Stimulated activated CD4-positive, alpha-beta T cell treated with anti-CD3 and anti-CD28 coated beads, Interleukin-4, amount 100 ng/mL, for 48 hours (primary cell): ENCODE results near the gene MYO5A.

ENCODE experiments used
- DNase-seq, 2 donors: peaks; one replicate each; pipeline ENCODE4 v3.0.0-alpha.2; 2020; ENCODE audit warnings: low read depth in 2 of 2

Gene MYO5A

GRCh38 chr15:52362497-52362896 lies 166.2 kb downstream of the MYO5A start:
- DNase-seq: no peak

DNA sequence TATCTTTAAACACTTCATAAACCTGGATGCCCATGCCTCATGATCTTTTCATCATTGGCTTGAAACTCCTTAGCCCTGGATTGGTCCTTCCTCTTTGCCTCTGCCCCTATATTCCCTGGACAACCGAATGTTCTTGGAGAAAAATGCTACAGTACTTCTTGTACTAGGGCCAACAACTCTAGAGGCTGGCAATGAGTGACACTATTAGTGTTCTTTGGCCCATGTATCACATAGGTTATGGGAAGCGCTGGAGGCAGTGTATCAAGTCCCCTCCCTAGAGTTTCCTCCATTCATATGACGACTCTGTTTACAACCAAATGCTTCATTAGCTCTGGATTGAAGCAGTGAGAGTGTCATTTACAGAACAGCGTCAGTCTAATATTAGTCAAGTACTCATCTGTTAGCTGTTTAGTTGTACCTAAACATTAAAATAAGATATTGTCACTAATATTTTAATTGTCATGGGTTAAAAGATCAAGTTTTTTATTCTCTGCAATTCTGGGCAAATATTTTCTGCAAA lies 166.6 kb downstream of the MYO5A start:
- DNase-seq: no peak

GRCh38 chr15:52361494-52361893 lies 167.2 kb downstream of the MYO5A start:
- DNase-seq: no peak

- DNase-seq: no peak
Observed at GRCh38 chr15:52360229-52361203, 168.2 kb downstream of the MYO5A start.

DNA sequence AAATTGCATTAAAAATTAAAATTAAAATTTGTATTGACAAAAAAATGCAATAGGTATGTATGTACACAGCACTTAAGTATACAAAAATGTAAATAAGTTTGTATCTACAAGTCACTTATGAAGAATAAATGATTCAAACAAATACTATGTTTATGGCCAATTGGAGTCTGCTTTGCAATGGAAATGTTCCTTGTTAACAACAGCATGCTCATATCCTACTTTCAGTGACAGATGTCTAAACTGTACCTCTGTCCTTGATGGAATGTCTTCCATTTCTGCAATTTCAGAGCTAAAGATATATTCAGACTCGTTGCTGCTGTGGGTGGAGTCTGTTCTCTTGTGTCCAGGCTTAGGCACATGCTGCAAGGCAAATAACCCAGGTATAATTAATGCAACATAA lies 169.0 kb downstream of the MYO5A start:
- no peak for DNase-seq

GRCh38 chr15:52357949-52358348 lies 170.7 kb downstream of the MYO5A start:
- no peak for DNase-seq

DNA sequence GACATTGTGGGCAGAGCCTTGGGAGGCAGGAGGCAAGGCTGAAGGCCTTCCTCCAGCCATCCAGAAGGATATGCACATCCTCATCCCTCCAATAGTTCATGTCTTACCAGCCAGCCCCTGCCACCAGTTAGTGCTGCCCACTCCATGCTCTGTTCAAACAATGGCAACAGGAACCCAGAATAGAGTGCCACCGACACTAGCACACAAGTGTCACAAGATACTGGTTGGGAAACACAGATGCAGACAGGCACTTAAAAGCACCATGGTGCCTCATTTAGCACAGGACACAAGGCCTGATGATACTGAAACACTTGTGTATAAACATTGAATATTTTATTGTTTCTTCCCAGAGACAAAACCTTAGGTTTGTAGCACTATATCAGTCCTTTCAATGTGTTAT lies 176.6 kb downstream of the MYO5A start:
- DNase-seq: no peak

GRCh38 chr15:52351206-52351908 lies 177.3 kb downstream of the MYO5A start:
- DNase-seq: no peak

GRCh38 chr15:52350423-52350822 lies 178.3 kb downstream of the MYO5A start:
- DNase-seq: no peak

GRCh38 chr15:52349052-52349700 lies 179.5 kb downstream of the MYO5A start:
- DNase-seq: no peak

- DNase-seq: no peak
Observed at GRCh38 chr15:52348056-52348745, 180.5 kb downstream of the MYO5A start.

DNA sequence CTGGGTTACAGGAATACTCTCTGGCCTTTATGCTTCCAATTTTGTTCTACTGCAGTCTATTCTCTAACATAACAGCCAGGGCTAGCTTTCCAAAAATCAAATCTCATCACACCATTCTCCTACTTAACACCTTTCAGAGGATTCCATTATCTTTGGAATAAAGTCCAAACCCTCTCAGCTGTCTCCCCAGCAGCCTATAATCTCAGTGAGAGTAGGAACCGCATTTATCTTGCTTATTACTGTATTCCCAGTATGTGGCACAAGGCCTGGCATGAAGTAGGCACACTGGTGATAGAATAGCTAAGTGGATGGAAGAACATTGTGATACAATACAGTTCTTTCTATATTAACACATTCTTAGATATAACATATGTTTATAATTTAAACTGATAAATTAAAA lies 184.1 kb downstream of the MYO5A start:
- DNase-seq: no peak

DNA sequence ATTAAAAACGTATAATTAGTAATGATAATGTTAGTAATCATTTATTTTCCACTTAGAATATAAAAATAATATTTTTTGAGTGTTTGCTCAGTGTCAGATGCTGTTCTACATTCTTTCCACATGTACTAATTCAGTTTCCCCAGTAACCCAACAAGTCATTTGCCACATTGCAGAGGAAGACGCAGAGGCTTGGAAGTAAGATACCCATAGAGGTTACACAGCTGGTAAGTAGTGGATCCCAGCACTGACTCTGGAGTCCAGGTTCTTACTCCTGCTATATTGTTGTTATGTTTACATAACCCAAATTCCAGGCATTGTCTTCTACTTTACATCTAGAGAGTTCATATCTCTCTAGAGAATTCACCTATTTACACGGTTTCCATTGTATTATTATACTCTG lies 184.8 kb downstream of the MYO5A start:
- DNase-seq: no peak

DNA sequence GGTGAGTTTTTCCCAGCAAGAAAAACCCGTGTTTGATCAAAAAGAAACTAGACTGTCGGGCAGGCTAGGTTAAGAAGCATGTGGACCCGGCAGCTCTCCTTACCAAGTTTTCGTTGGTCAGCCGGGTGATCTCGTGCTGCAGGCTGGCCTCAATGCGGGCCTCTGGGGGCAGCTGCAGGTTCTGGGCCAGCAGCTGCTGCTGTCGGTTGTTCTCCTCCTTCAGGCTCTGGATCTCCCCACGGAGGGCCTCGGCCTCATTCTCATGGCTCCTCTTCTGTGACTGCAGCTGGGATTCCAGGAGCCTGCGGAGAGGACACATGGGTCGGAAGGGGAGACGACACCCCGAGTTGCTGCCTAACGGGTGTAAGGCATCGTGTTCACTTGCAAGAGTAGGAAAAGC lies 188.6 kb downstream of the MYO5A start:
- DNase-seq: no peak

DNA sequence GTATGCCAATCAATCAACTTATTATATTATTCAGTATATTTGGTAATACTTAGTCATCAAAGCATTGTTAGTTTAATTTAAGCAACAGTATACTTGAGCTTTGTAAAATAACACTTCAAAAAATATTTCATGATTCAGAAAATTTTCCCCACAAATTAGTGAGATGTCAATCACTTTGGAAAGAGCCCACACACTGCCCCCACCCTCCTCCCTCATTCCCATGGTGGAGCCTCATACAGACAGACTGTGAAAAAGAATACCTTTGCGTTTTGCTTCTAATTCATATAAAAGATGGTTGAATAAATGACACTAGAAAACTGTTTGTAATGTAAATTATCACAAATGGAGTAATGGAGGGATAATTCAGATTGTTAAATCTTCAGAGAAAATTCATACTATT lies 189.8 kb downstream of the MYO5A start:
- DNase-seq: no peak

GRCh38 chr15:52338058-52338457 lies 190.6 kb downstream of the MYO5A start:
- DNase-seq: no peak

GRCh38 chr15:52337198-52337853 lies 191.4 kb downstream of the MYO5A start:
- DNase-seq: no peak

GRCh38 chr15:52336529-52336928 lies 192.2 kb downstream of the MYO5A start:
- no peak for DNase-seq

DNA sequence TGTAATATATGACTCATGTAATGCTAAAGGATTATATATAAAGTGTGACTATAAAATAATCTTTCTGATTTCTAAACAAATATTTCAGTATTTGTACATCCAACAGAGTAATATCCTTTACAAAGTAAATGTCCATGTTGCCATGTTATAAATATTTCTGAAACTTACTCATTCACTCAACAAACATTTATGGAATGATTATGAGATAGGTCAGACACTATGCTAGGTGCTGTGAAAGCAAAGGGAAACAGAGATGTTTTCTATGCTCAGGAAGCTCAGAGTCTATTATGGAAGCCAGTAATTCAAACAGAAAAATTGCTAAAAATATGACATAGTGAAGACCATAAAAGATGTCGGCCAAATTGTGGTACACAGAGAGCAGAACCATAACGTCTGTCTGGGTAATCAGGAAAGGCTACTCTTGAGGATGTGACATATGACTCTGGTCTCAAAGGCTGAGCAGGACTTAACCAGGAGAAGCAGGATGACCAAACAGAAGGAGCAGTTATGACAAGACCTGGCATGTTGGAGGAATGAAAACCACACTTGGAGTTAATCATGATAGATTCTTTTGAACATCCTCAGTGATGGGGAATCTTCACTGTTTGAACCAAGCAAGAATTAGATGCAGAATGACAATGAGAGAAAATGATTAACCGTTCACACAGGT lies 194.1 kb downstream of the MYO5A start:
- no peak for DNase-seq

DNA sequence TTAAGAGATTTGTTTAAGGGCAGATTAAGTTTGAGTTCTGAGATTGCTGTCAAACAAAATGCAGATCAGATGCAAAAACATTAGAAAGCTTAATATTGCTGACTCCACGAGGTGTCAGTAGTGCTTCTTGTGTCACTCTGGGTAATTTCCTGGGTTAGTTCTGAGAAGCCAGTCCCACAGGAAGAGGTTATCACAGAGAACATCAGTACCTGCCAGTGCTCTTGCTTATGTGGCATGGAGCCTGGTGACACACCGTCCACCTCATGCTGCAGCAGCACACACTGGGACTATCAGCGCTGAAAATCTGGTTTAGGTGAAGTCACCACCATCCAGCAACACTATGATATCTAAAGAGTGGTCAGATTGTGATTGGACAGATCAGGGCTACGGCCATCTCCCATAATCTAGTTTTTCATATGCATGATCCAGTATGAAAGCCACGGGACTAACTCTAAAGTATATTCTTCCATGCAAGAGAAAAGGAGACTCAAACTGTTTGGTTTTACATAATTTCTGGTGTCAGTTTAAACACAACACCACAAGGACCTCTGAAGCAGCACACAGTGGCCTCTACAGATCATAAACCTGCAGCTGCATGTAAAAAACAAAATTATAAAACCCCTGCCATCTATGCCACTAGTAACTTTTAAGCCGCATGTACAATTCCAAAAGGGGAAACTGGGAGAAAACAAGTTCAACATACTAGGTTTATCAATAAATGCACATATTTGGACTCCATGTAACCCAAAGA lies 197.0 kb downstream of the MYO5A start:
- peak; percentile 12 to 30 for DNase-seq
